Esophagus squamous epithelium (tissue), 5 donors: ENCODE results near the gene SEC24D. TPM values are rescaled to one million over a fixed set of nuclear protein-coding genes. Genes with fewer than 3 reads are reported as not detected.

Experiments
- DNase-seq: peaks from one replicate; lab custom pipeline; 2025; lab: John Stamatoyannopoulos, UW
- H3K27ac ChIP-seq, 4 donors: fragments of 200-600 bp; sonication (generic); one replicate each; pipeline ENCODE4 v1.5.1; 2016 to 2019; ENCODE audit warnings: mild to moderate bottlenecking in 1 of 4
- H3K27me3 ChIP-seq, 4 donors: fragments of 200-600 bp; sonication (generic); 1 replicate in 3 of 4; 2 replicates in 1 of 4; pipeline versions ENCODE4 v1.5.1 to v1.6.0; 2017 to 2021; ENCODE audit warnings: antibody characterized with exemption in 1 of 4
- H3K36me3 ChIP-seq, 3 donors: fragments of 200-600 bp; sonication (generic); one replicate each; pipeline ENCODE4 v1.5.1; 2016 to 2019
- H3K4me1 ChIP-seq, 3 donors: fragments of 200-600 bp; sonication (generic); one replicate each; pipeline ENCODE4 v1.5.1; 2017 to 2019
- H3K4me3 ChIP-seq, 4 donors: fragments of 200-600 bp; sonication (generic); 1 replicate in 3 of 4; 2 replicates in 1 of 4; pipeline ENCODE4 v1.5.1; 2016 to 2019; ENCODE audit warnings: mild to moderate bottlenecking in 2 of 4, moderate library complexity in 1 of 4
- H3K9me3 ChIP-seq, 3 donors: fragments of 200-600 bp; sonication (generic); one replicate each; pipeline ENCODE4 v1.5.1; 2016 to 2019
- CTCF ChIP-seq, 6 experiments: fragments of 450-650 bp in 4 of 6; fragments of 200-600 bp in 2 of 6; sonication (generic) in 2 of 6; IDR thresholded peaks; one replicate each; pipeline ENCODE4 v1.5.1; 2016 to 2019; ENCODE audit warnings: antibody characterized with exemption in 6 of 6, mild to moderate bottlenecking in 4 of 6, moderate library complexity in 4 of 6
- POLR2A ChIP-seq, 4 donors: fragments of 450-650 bp; IDR thresholded peaks; one replicate each; pipeline ENCODE4 v1.6.1; 2017; ENCODE audit warnings: antibody characterized with exemption in 4 of 4, mild to moderate bottlenecking in 4 of 4, moderate library complexity in 3 of 4
- WGBS, 2 donors: methylation state at CpG; one replicate each; pipeline ENCODE4 v1.1.5; 2018; 5-methylcytosine and 5-hydroxymethylcytosine counted together
- intact Hi-C: fragments of 100-400 bp; cut with DNase I; formaldehyde crosslinking; loops from one replicate; pipeline ENCODE4 v1.15.0; 2022
- total RNA-seq, 4 donors: library from RNA; depleted of rRNA; stranded (reverse); fragments of >200 nt; gene quantifications; one replicate each; pipeline ENCODE4 v1.1.0, GENCODE V29; 2016
- donor health status: DM: yes; HTN: yes; CAD: no.

The SEC24D gene
- total RNA-seq, 4 donors from 2014 or later: 18.5 to 33.6 (median 21.6) TPM

- peaks cover 0 to 94% (median 0%) of the 10 kb centered on the region in 3 donors for H3K36me3 ChIP-seq
- intact Hi-C loops: no loop called here
- TF ChIP-seq POLR2A (IDR thresholded peaks at IDR 0.05): no peak
- TF ChIP-seq CTCF (IDR thresholded peaks at IDR 0.05): no peak
These were observed 32.7 kb downstream of the SEC24D start for GRCh38 chr4:118803253-118803652.

GRCh38 chr4:118801895-118802575 is 33.9 kb downstream of the SEC24D start:
- 61 to 82% methylated on average over 1 of the region's 1 CpG for WGBS, 2 donors

More at GRCh38 chr4:118803253-118803652, 32.7 kb downstream of the SEC24D start:
- H3K4me3 ChIP-seq: no peak overlapping the region
- no peak overlapping the region for H3K27ac ChIP-seq
- no peaks in the 10 kb centered on the region for H3K27me3 ChIP-seq
- DNase-seq: no peak
- WGBS, 2 donors: 85 to 96% methylated on average over 1 of the region's 1 CpG
- H3K9me3 ChIP-seq: no peaks in the 10 kb centered on the region
- no peaks in the 10 kb centered on the region for H3K4me1 ChIP-seq

GRCh38 chr4:118799231-118799942 is 36.5 kb downstream of the SEC24D start:
- peaks cover 0 to 6% (median 0%) of the 10 kb centered on the region in 3 donors for H3K4me1 ChIP-seq
- WGBS, 2 donors: 91 to 93% methylated on average over 9 of the region's 9 CpGs
- H3K4me3 ChIP-seq: no peak overlapping the region
- TF ChIP-seq CTCF (IDR thresholded peaks at IDR 0.05) (no peak), POLR2A (IDR thresholded peaks at IDR 0.05) (no peak)
- intact Hi-C loops: no loop called here
- H3K36me3 ChIP-seq: peaks cover 0 to 91% (median 2%) of the 10 kb centered on the region in 3 donors
- no peaks in the 10 kb centered on the region for H3K9me3 ChIP-seq
- no peaks in the 10 kb centered on the region for H3K27me3 ChIP-seq
- H3K27ac ChIP-seq: no peak overlapping the region
- no peak for DNase-seq

More at GRCh38 chr4:118801895-118802575, 33.9 kb downstream of the SEC24D start:
- no peak overlapping the region for H3K4me3 ChIP-seq
- TF ChIP-seq POLR2A (IDR thresholded peaks at IDR 0.05): no peak
- no peak for TF ChIP-seq CTCF (IDR thresholded peaks at IDR 0.05)
- no peaks in the 10 kb centered on the region for H3K9me3 ChIP-seq
- intact Hi-C loops: no loop called here
- no peak overlapping the region for H3K27ac ChIP-seq
- H3K27me3 ChIP-seq: no peaks in the 10 kb centered on the region
- H3K4me1 ChIP-seq: no peaks in the 10 kb centered on the region
- peaks cover 0 to 94% (median 0%) of the 10 kb centered on the region in 3 donors for H3K36me3 ChIP-seq
- no peak for DNase-seq

GRCh38 chr4:118798658-118799057 is 37.3 kb downstream of the SEC24D start:
- peaks cover 0 to 87% (median 4%) of the 10 kb centered on the region in 3 donors for H3K36me3 ChIP-seq
- intact Hi-C loops: no loop called here
- TF ChIP-seq CTCF (IDR thresholded peaks at IDR 0.05): no peak
- no peak for TF ChIP-seq POLR2A (IDR thresholded peaks at IDR 0.05)
- H3K27ac ChIP-seq: no peak overlapping the region
- 89 to 92% methylated on average over 3 of the region's 3 CpGs for WGBS, 2 donors
- peaks cover 0 to 10% (median 0%) of the 10 kb centered on the region in 3 donors for H3K4me1 ChIP-seq
- DNase-seq: no peak
- no peak overlapping the region for H3K4me3 ChIP-seq
- H3K9me3 ChIP-seq: no peaks in the 10 kb centered on the region
- no peaks in the 10 kb centered on the region for H3K27me3 ChIP-seq
